Measurements from ENCODE around the gene MON2. TPM values are rescaled to one million over a fixed set of nuclear protein-coding genes. Genes with fewer than 3 reads are reported as not detected.

Gene MON2
- total RNA-seq, 1 donor from 2014 or later = 43.4 TPM

DNA sequence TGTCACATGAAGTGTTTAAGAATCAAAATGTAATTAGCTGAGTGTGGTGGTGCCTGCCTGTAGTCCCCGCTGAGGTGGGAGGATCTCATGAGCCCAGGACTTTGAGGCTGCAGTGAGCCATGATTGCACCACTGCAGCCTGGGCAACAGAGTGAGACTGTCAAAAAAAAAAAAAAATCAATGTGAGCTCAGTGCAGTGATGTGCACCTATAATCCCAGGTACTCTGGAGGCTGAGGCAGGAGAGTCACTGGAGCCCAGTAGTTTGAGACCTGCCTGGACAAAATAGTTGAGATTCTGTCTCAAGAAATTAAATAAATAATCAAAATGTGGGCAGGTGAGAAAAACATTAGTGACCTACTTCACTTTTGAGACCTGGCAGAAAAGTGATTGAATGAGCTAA lies 140.0 kb downstream of the MON2 start:
- Mint-ChIP-seq H3K27me3 (ENCODE audit: unreplicated experiment) (peaks cover 10% of the 10 kb centered on the region), H3K36me3 (ENCODE audit: unreplicated experiment) (no peaks in the 10 kb centered on the region), H3K27ac (ENCODE audit: unreplicated experiment) (no peak overlapping the region), H3K4me3 (ENCODE audit: unreplicated experiment) (peak overlapping the region; percentile 93), H3K4me1 (ENCODE audit: low read depth, unreplicated experiment) (peaks cover 13% of the 10 kb centered on the region), H3K9me3 (ENCODE audit: unreplicated experiment) (peaks cover 10% of the 10 kb centered on the region)
- no peak for DNase-seq
- no peak for TF ChIP-seq CTCF (IDR thresholded peaks at IDR 0.05; ENCODE audit: partially characterized antibody, unreplicated experiment)

DNA sequence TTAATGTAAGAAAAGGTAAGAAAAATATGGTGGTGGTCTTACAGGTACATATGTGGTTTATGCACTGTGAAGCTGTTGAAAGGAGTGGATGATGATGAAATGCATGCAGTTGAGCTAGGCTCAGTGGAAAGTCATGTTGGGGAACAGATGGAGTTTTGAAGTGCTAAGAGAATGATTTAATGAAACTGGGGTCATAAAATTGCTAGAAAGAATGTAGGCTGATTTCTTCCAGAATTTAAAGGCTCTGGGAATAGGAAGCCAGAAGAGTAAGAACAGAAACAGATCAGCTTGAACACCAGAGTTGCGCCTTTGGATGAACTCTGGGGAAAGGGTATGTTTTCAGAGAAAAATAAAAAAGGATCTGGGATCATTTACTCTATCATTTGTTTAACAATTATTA lies 146.5 kb downstream of the MON2 start:
- TF ChIP-seq CTCF (IDR thresholded peaks at IDR 0.05; ENCODE audit: partially characterized antibody, unreplicated experiment) = no peak
- no peaks in the 10 kb centered on the region for H3K4me1 Mint-ChIP-seq (ENCODE audit: low read depth, unreplicated experiment)
- no peak overlapping the region for H3K27ac Mint-ChIP-seq (ENCODE audit: unreplicated experiment)
- DNase-seq = no peak
- H3K9me3 Mint-ChIP-seq (ENCODE audit: unreplicated experiment) = peaks cover 1% of the 10 kb centered on the region
- no peaks in the 10 kb centered on the region for H3K36me3 Mint-ChIP-seq (ENCODE audit: unreplicated experiment)
- no peak overlapping the region for H3K4me3 Mint-ChIP-seq (ENCODE audit: unreplicated experiment)
- H3K27me3 Mint-ChIP-seq (ENCODE audit: unreplicated experiment) = peaks cover 2% of the 10 kb centered on the region

GRCh38 chr12:62618319-62618718 lies 151.7 kb downstream of the MON2 start:
- DNase-seq = no peak
- no peaks in the 10 kb centered on the region for H3K27me3 Mint-ChIP-seq (ENCODE audit: unreplicated experiment)
- H3K4me1 Mint-ChIP-seq (ENCODE audit: low read depth, unreplicated experiment) = no peaks in the 10 kb centered on the region
- H3K27ac Mint-ChIP-seq (ENCODE audit: unreplicated experiment) = no peak overlapping the region
- H3K4me3 Mint-ChIP-seq (ENCODE audit: unreplicated experiment) = no peak overlapping the region
- H3K9me3 Mint-ChIP-seq (ENCODE audit: unreplicated experiment) = peaks cover 8% of the 10 kb centered on the region
- TF ChIP-seq CTCF (IDR thresholded peaks at IDR 0.05; ENCODE audit: partially characterized antibody, unreplicated experiment) = no peak
- H3K36me3 Mint-ChIP-seq (ENCODE audit: unreplicated experiment) = no peaks in the 10 kb centered on the region

- H3K27ac Mint-ChIP-seq (ENCODE audit: unreplicated experiment) = no peak overlapping the region
- no peak for DNase-seq
- no peaks in the 10 kb centered on the region for H3K27me3 Mint-ChIP-seq (ENCODE audit: unreplicated experiment)
- peaks cover 8% of the 10 kb centered on the region for H3K9me3 Mint-ChIP-seq (ENCODE audit: unreplicated experiment)
- no peaks in the 10 kb centered on the region for H3K4me1 Mint-ChIP-seq (ENCODE audit: low read depth, unreplicated experiment)
- H3K4me3 Mint-ChIP-seq (ENCODE audit: unreplicated experiment) = no peak overlapping the region
- TF ChIP-seq CTCF (IDR thresholded peaks at IDR 0.05; ENCODE audit: partially characterized antibody, unreplicated experiment) = no peak
- no peaks in the 10 kb centered on the region for H3K36me3 Mint-ChIP-seq (ENCODE audit: unreplicated experiment)
Observed at GRCh38 chr12:62618930-62619329, 152.3 kb downstream of the MON2 start.

GRCh38 chr12:62621101-62621638 lies 154.5 kb downstream of the MON2 start:
- H3K27me3 Mint-ChIP-seq (ENCODE audit: unreplicated experiment) = no peaks in the 10 kb centered on the region
- H3K4me1 Mint-ChIP-seq (ENCODE audit: low read depth, unreplicated experiment) = peaks cover 5% of the 10 kb centered on the region
- no peak for TF ChIP-seq CTCF (IDR thresholded peaks at IDR 0.05; ENCODE audit: partially characterized antibody, unreplicated experiment)
- H3K27ac Mint-ChIP-seq (ENCODE audit: unreplicated experiment) = no peak overlapping the region
- no peaks in the 10 kb centered on the region for H3K36me3 Mint-ChIP-seq (ENCODE audit: unreplicated experiment)
- DNase-seq = no peak
- no peak overlapping the region for H3K4me3 Mint-ChIP-seq (ENCODE audit: unreplicated experiment)
- peaks cover 8% of the 10 kb centered on the region for H3K9me3 Mint-ChIP-seq (ENCODE audit: unreplicated experiment)

Data from glutamatergic neuron (in vitro differentiated cells).